Measurements from ENCODE around the gene CISH. TPM values are rescaled to one million over a fixed set of nuclear protein-coding genes. Genes with fewer than 3 reads are reported as not detected.
A peak's percentile ranks its signal among the peaks of the same experiment; 100 is the strongest.

CISH gene
- total RNA-seq, 1 experiment from 2014 or later: 2.7 TPM

DNA sequence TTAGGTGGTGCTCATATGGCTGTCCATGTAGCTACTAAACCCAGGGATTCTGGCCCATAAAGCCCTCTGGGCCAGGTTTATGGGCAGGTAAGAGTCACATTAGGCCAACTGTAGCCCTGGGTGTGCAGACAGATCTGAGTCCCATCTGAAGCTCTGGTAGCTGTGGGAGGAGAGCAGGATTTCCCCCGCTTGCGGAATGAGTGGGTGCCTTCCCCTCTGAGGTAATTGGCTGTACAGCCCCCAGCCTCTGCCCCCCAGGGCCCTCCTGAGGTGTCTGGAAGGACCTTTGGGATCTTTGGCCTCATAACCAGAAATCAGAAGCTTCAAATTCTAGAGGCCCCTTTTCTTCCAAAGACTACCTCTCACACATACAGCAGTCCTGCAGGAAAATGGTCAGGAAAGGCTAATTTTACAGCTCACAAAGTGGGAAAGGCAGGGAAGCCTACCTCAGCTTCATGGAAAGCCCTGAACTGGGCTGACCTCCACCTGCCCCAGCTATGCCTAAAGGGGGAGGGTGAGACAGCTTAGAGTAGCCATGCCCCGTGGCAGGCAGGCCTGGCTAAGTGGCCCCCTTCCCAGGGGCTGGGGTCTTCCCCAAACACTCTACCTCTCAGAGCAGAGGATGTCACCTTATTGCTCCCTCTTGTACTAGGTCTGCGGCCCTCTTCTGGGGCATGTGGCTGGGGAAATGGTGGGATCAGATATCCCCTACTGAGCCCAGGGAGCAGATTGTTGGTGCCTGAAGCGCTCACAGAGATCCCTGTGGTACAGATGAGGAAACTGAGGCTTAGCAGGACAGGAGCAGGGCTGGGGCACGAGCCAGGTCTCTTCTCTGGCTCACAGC is 25.4 kb downstream of the CISH start:
- Histone ChIP-seq H3F3A (ENCODE audit: insufficient read depth, low read depth) (no peaks in the 10 kb centered on the region), H4K20me1 (ENCODE audit: insufficient read depth) (no peaks in the 10 kb centered on the region), H3K4me1 (replicated peaks; ENCODE audit: insufficient read depth) (no peaks in the 10 kb centered on the region), H3K4me3 (no peak overlapping the region), H3K9me3 (ENCODE audit: insufficient read depth, low read depth) (no peaks in the 10 kb centered on the region), H3K4me2 (no peak overlapping the region), H3K36me3 (ENCODE audit: low read depth) (no peaks in the 10 kb centered on the region), H2AFZ (no peak overlapping the region), H3K9me2 (ENCODE audit: insufficient read depth) (no peaks in the 10 kb centered on the region), H3K27ac (no peak overlapping the region), H3K79me2 (ENCODE audit: low read depth) (no peaks in the 10 kb centered on the region), H3K27me3 (ENCODE audit: insufficient read depth, low read depth) (no peaks in the 10 kb centered on the region)
- POLR2A ChIA-PET (ENCODE audit: unreplicated experiment): interaction anchor here (0.5 to 0.7 kb wide), 2 partner anchors 30 to 1562 kb away, joined by 3 to 4 read pairs; no protein-coding TSS in a partner anchor
- intact Hi-C loops (cut with micrococcal nuclease; ENCODE audit: unreplicated experiment): no loop called here
- CTCF ChIA-PET: no interaction called here
- peak in 1 of 2 experiments; percentile 9 for DNase-seq
- no TSS peak for BruUV-seq (replicated peaks)
- TF ChIP-seq, protein P1, sequence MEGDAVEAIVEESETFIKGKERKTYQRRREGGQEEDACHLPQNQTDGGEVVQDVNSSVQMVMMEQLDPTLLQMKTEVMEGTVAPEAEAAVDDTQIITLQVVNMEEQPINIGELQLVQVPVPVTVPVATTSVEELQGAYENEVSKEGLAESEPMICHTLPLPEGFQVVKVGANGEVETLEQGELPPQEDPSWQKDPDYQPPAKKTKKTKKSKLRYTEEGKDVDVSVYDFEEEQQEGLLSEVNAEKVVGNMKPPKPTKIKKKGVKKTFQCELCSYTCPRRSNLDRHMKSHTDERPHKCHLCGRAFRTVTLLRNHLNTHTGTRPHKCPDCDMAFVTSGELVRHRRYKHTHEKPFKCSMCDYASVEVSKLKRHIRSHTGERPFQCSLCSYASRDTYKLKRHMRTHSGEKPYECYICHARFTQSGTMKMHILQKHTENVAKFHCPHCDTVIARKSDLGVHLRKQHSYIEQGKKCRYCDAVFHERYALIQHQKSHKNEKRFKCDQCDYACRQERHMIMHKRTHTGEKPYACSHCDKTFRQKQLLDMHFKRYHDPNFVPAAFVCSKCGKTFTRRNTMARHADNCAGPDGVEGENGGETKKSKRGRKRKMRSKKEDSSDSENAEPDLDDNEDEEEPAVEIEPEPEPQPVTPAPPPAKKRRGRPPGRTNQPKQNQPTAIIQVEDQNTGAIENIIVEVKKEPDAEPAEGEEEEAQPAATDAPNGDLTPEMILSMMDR (conservative IDR thresholded peaks at IDR 0.05): no peak
- TF ChIP-seq EZH2 (IDR thresholded peaks at IDR 0.05; ENCODE audit: low read depth): no peak

- Histone ChIP-seq H3K4me3 (no peak overlapping the region), H3K36me3 (ENCODE audit: low read depth) (no peaks in the 10 kb centered on the region), H3K4me2 (no peak overlapping the region), H3K9me2 (ENCODE audit: insufficient read depth) (no peaks in the 10 kb centered on the region), H3K4me1 (replicated peaks; ENCODE audit: insufficient read depth) (no peaks in the 10 kb centered on the region), H3K9me3 (ENCODE audit: insufficient read depth, low read depth) (no peaks in the 10 kb centered on the region), H3K27ac (no peak overlapping the region), H3K79me2 (ENCODE audit: low read depth) (no peaks in the 10 kb centered on the region), H4K20me1 (ENCODE audit: insufficient read depth) (no peaks in the 10 kb centered on the region), H2AFZ (no peak overlapping the region), H3K27me3 (ENCODE audit: insufficient read depth, low read depth) (no peaks in the 10 kb centered on the region), H3F3A (ENCODE audit: insufficient read depth, low read depth) (no peaks in the 10 kb centered on the region)
- CTCF ChIA-PET: no interaction called here
- intact Hi-C loops (cut with micrococcal nuclease; ENCODE audit: unreplicated experiment): no loop called here
- DNase-seq: peak in 1 of 2 experiments; percentile 11
- TF ChIP-seq, protein P1 (conservative IDR thresholded peaks at IDR 0.05): no peak
- TF ChIP-seq EZH2 (IDR thresholded peaks at IDR 0.05; ENCODE audit: low read depth): no peak
- no TSS peak for BruUV-seq (replicated peaks)
- POLR2A ChIA-PET (ENCODE audit: unreplicated experiment): no interaction called here
These were observed 27.2 kb downstream of the CISH start for GRCh38 chr3:50584391-50584790.

- Histone ChIP-seq H3K4me1 (replicated peaks; ENCODE audit: insufficient read depth) (no peaks in the 10 kb centered on the region), H3K9me3 (ENCODE audit: insufficient read depth, low read depth) (no peaks in the 10 kb centered on the region), H3F3A (ENCODE audit: insufficient read depth, low read depth) (no peaks in the 10 kb centered on the region), H3K27me3 (ENCODE audit: insufficient read depth, low read depth) (no peaks in the 10 kb centered on the region), H3K36me3 (ENCODE audit: low read depth) (no peaks in the 10 kb centered on the region), H3K9me2 (ENCODE audit: insufficient read depth) (no peaks in the 10 kb centered on the region), H4K20me1 (ENCODE audit: insufficient read depth) (no peaks in the 10 kb centered on the region), H2AFZ (no peak overlapping the region), H3K4me3 (no peak overlapping the region), H3K79me2 (ENCODE audit: low read depth) (no peaks in the 10 kb centered on the region), H3K27ac (no peak overlapping the region), H3K4me2 (no peak overlapping the region)
- CTCF ChIA-PET: no interaction called here
- TF ChIP-seq, protein P1 (conservative IDR thresholded peaks at IDR 0.05): no peak
- no peak for TF ChIP-seq EZH2 (IDR thresholded peaks at IDR 0.05; ENCODE audit: low read depth)
- BruUV-seq (replicated peaks): no TSS peak
- intact Hi-C loops (cut with micrococcal nuclease; ENCODE audit: unreplicated experiment): no loop called here
- no peak for DNase-seq
- POLR2A ChIA-PET (ENCODE audit: unreplicated experiment): no interaction called here
These were observed 27.7 kb downstream of the CISH start for GRCh38 chr3:50583897-50584296.
